K562 (cell line): ENCODE data around the gene DCUN1D3. TPM values are rescaled to one million over a fixed set of nuclear protein-coding genes. Genes with fewer than 3 reads are reported as not detected.
A peak's percentile ranks its signal among the peaks of the same experiment; 100 is the strongest.

Experiments
- ATAC-seq: fragments of 200-7000 bp; cut with Tn5 transposase; 3 replicates; pipeline ENCODE4 v1.9.1; 2020; ENCODE audit warnings: moderate library complexity
- BruUV-seq: library from RNA; stranded (reverse); fragments of 400-500 nt; replicated peaks from 2 replicates; lab custom pipeline; 2021; lab: Mats Ljungman, UMichigan
- CTCF ChIA-PET: fragments of 300-600 bp; formaldehyde crosslinking; extraction: SDS; loops from one replicate; lab custom pipeline; 2021; ENCODE audit warnings: low intra/inter-chr PET ratio; lab: Yijun Ruan, JAX
- POLR2A ChIA-PET: fragments of 300-600, 350-650 bp; sonication (Branson Sonifier 250); formaldehyde crosslinking; extraction: SDS; loops from one replicate; lab custom pipeline; 2021; ENCODE audit warnings: antibody characterized with exemption, inconsistent platforms; lab: Yijun Ruan, JAX
- DNase-seq, 4 experiments: peaks; one replicate each; pipeline versions ENCODE4 v3.0.0 to v3.0.0-alpha.2; 2011 to 2018; ENCODE audit warnings: low spot score in 3 of 4, mixed read lengths in 3 of 4; ENCODE audit errors: extremely low read depth in 1 of 4
- FAIRE-seq: peaks from 2 replicates; lab custom pipeline; 2011; peaks lifted over from hg19 to GRCh38; lab: Jason Lieb, UNC
- H2AFZ ChIP-seq: 2 replicates; pipeline ENCODE4 v1.6.0; 2011; ENCODE audit warnings: low read depth, low read length, control low read depth, inconsistent platforms
- H3K27ac ChIP-seq: fragments of 200-600 bp; 3 replicates; pipeline ENCODE4 v1.8.0; 2011; ENCODE audit warnings: low read depth, mild to moderate bottlenecking, control low read depth, inconsistent platforms, low read length, moderate library complexity, mixed read lengths; ENCODE audit errors: extremely low read depth
- H3K27me3 ChIP-seq, 2 experiments: fragments of 300-600 bp in 1 of 2; 2 replicates in 1 of 2; 3 replicates in 1 of 2; pipeline versions ENCODE4 v1.6.0 to v1.8.0; 2011; ENCODE audit warnings: inconsistent platforms in 2 of 2, low read length in 2 of 2, mild to moderate bottlenecking in 1 of 2, mixed read lengths in 1 of 2, moderate library complexity in 1 of 2; ENCODE audit not compliant: control insufficient read depth in 2 of 2, insufficient read depth in 2 of 2
- H3K36me3 ChIP-seq: fragments of 300-600 bp; 3 replicates; pipeline ENCODE4 v1.8.0; 2011; ENCODE audit warnings: mild to moderate bottlenecking, low read length, inconsistent platforms; ENCODE audit not compliant: control insufficient read depth, insufficient read depth
- H3K4me1 ChIP-seq, 2 experiments: fragments of 200-600 bp in 1 of 2; replicated peaks in 1 of 2; 2 replicates in 1 of 2; 3 replicates in 1 of 2; pipeline versions ENCODE4 v1.5.1 to v1.8.0; 2011; ENCODE audit warnings: inconsistent platforms in 2 of 2, low read length in 2 of 2, mild to moderate bottlenecking in 1 of 2, mixed read lengths in 1 of 2, moderate library complexity in 1 of 2; ENCODE audit not compliant: control insufficient read depth in 2 of 2, insufficient read depth in 2 of 2
- H3K4me2 ChIP-seq: 2 replicates; pipeline ENCODE4 v1.6.1; 2011; ENCODE audit warnings: low read length, control low read depth, inconsistent platforms, mixed read lengths; ENCODE audit not compliant: insufficient read depth
- H3K4me3 ChIP-seq: fragments of 200-600 bp; sonication (generic), shearing (Covaris generic); 2 replicates; pipeline ENCODE4 v1.5.1; 2016; ENCODE audit warnings: control low read depth, inconsistent platforms
- H3K79me2 ChIP-seq: fragments of 200-600 bp; 3 replicates; pipeline ENCODE4 v1.8.0; 2011; ENCODE audit warnings: low read length, inconsistent platforms; ENCODE audit not compliant: control insufficient read depth, insufficient read depth
- H3K9ac ChIP-seq, 2 experiments: 2 replicates each; pipeline versions ENCODE4 v1.6.0 to v1.6.1; 2011; ENCODE audit warnings: low read depth in 2 of 2, low read length in 2 of 2, control low read depth in 1 of 2, inconsistent platforms in 1 of 2, mild to moderate bottlenecking in 1 of 2, mixed read lengths in 1 of 2; ENCODE audit not compliant: insufficient read depth in 1 of 2
- H3K9me1 ChIP-seq: one replicate; pipeline ENCODE4 v1.6.0; 2011; ENCODE audit warnings: inconsistent platforms, mild to moderate bottlenecking, low read length, moderate library complexity; ENCODE audit not compliant: control insufficient read depth, insufficient read depth
- H3K9me3 ChIP-seq: replicated peaks from 2 replicates; pipeline ENCODE4 v1.5.1; 2011; ENCODE audit warnings: low read depth, low read length, inconsistent platforms; ENCODE audit not compliant: control insufficient read depth, insufficient read depth
- H4K20me1 ChIP-seq: replicated peaks from 2 replicates; pipeline ENCODE4 v1.6.1; 2011; ENCODE audit warnings: low read length, inconsistent platforms, mixed read lengths; ENCODE audit not compliant: control insufficient read depth, insufficient read depth
- BRD9 ChIP-seq: fragments of 450-650 bp; IDR thresholded peaks from 2 replicates; pipeline ENCODE4 v1.6.1; 2018; ENCODE audit warnings: low read depth; ENCODE audit not compliant: partially characterized antibody
- ETV5 ChIP-seq: sonication (generic); formaldehyde crosslinking; IDR thresholded peaks from 2 replicates; pipeline ENCODE4 v1.4.0; 2020; ENCODE audit warnings: low read depth, mild to moderate bottlenecking, missing genetic modification reagents
- GABPB1 ChIP-seq: sonication (generic); formaldehyde crosslinking; IDR thresholded peaks from 2 replicates; pipeline ENCODE4 v1.8.0; 2022; ENCODE audit warnings: mild to moderate bottlenecking, missing genetic modification reagents
- HMBOX1 ChIP-seq: sonication (generic); IDR thresholded peaks from 2 replicates; pipeline ENCODE4 v1.6.1; 2016
- HMG20B ChIP-seq: fragments of 250-450 bp; sonication (Bioruptor Pico); IDR thresholded peaks from 2 replicates; pipeline ENCODE4 v1.5.0; 2021; ENCODE audit warnings: mild to moderate bottlenecking
- HNRNPL ChIP-seq: fragments of 200-400 bp; formaldehyde crosslinking; IDR thresholded peaks from 2 replicates; pipeline ENCODE4 v1.6.1; 2017; ENCODE audit warnings: low read depth, mild to moderate bottlenecking, low read length
- HSF4 ChIP-seq: fragments of 250-450 bp; sonication (Bioruptor Pico); IDR thresholded peaks from 2 replicates; pipeline ENCODE4 v2.1.2; 2022; ENCODE audit warnings: mild to moderate bottlenecking, moderate library complexity, borderline replicate concordance
- MTA3 ChIP-seq: fragments of 450-650 bp; formaldehyde crosslinking; IDR thresholded peaks from 2 replicates; pipeline ENCODE4 v1.6.1; 2017; ENCODE audit warnings: mild to moderate bottlenecking, borderline replicate concordance
- RBM14 ChIP-seq: fragments of 200-400 bp; formaldehyde crosslinking; IDR thresholded peaks from 2 replicates; pipeline ENCODE4 v1.6.1; 2018; ENCODE audit warnings: low read depth, mild to moderate bottlenecking, low read length, moderate library complexity, borderline replicate concordance; ENCODE audit not compliant: insufficient read depth
- SAFB ChIP-seq: fragments of 200-400 bp; formaldehyde crosslinking; IDR thresholded peaks from 2 replicates; pipeline ENCODE4 v1.6.1; 2017; ENCODE audit warnings: low read depth, low read length, borderline replicate concordance
- THRB ChIP-seq: fragments of 450-650 bp; formaldehyde crosslinking; conservative IDR thresholded peaks from 2 replicates; pipeline ENCODE4 v1.4.0; 2022; ENCODE audit warnings: mild to moderate bottlenecking, missing genetic modification characterization
- ZNF311 ChIP-seq: fragments of 250-450 bp; sonication (Bioruptor Pico); IDR thresholded peaks from 2 replicates; pipeline ENCODE4 v1.4.0; 2020; ENCODE audit warnings: mild to moderate bottlenecking, moderate library complexity
- ZNF398 ChIP-seq: fragments of 250-450 bp; sonication (Bioruptor Pico); IDR thresholded peaks from 2 replicates; pipeline ENCODE4 v1.8.0; 2021; ENCODE audit warnings: moderate library complexity, mild to moderate bottlenecking, inconsistent platforms
- WGBS: fragments of 100-300 bp; shearing (Covaris generic); methylation state at CpG from one replicate; pipeline ENCODE4 v1.1.6; 2016; ENCODE audit warnings: low coverage, mixed read lengths; ENCODE audit not compliant: insufficient coverage; ENCODE audit errors: missing lambda C conversion rate; 5-methylcytosine and 5-hydroxymethylcytosine counted together
- in situ Hi-C: fragments of 300-500 bp; cut with MboI; formaldehyde crosslinking; loops from 4 replicates; pipeline ENCODE4 v1.15.0; 2018; ENCODE audit warnings: inconsistent platforms, mixed read lengths
- intact Hi-C: fragments of 100-400 bp; cut with micrococcal nuclease; formaldehyde crosslinking; loops from 2 replicates; pipeline ENCODE4 v1.14.2; 2022
- polyA plus RNA-seq, 8 experiments: library from polyadenylated mRNA; depleted of rRNA in 4 of 8; stranded (reverse) in 5 of 8; unstranded in 3 of 8; fragments of >200 nt; fragmentation: Nextera tagmentation in 2 of 8; fragmentation: Illumina TruSeq in 1 of 8; extraction: Ambion mirVana in 2 of 8; extraction: Trizol in 1 of 8; gene quantifications; 2 replicates each; pipeline versions ENCODE4 v1.2.1 to v1.2.3, GENCODE V29; 2011 to 2014; ENCODE audit warnings: inconsistent platforms in 1 of 8, missing spikeins in 1 of 8
- total RNA-seq, 7 experiments: library from RNA; depleted of rRNA in 6 of 7; stranded (reverse); fragments of >200 nt in 6 of 7; fragmentation: Illumina TruSeq in 2 of 7; extraction: Trizol in 2 of 7; gene quantifications; 2 replicates each; pipeline versions ENCODE4 v1.2.1 to v1.2.3, GENCODE V29; 2011 to 2021; ENCODE audit warnings: low replicate concordance in 1 of 7
- TF ChIP-seq, protein P1 (sequence below): fragments of 150-350 bp; conservative IDR thresholded peaks from 2 replicates; pipeline ENCODE4 v1.6.1; 2014; ENCODE audit warnings: low read length

Gene DCUN1D3
- total and polyA plus RNA-seq, 9 of the 15 experiments (the other 6 are each of a cell fraction or from before 2014, with no cell fraction given) = 1.0 to 4.7 (median 2.2) TPM

DNA sequence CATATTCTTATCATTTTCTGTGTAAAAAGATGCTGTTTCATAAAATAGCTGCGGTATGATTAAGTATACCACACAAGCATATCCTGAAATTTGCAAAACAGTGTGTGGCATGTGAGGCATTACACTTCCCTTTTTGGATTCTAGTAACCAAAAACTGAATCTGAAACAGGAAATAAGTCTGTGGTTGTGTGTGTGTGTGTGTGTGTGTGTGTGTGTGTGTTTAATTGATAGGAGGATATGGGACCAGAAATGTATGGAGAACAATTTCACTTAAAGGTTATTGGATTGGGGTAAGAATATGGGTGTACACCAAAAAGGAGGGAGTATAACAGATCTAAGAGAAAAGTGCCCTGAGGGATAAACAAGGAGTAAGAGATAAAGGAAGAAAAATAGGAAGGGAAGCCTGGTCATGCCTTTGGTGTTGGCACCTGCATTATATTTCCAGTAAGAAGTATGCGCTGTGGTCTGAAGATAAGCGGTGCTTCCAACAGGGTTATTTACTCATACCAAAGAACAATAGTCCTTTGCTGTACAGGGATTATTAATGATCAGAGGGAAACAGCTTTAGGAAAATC lies 4.4 kb upstream of the DCUN1D3 start:
- BruUV-seq = no TSS peak
- in situ Hi-C loops (no loop called here), intact Hi-C loops (loop anchor here (5.0 kb wide), 2 partner anchors 43 to 52 kb away; no protein-coding TSS in a partner anchor)
- ChIA-PET CTCF (no interaction called here), POLR2A (interaction anchor here (1.2 to 1.7 kb wide), 2 partner anchors 15 to 18 kb away, joined by 4 to 5 read pairs; no protein-coding TSS in a partner anchor)
- no peaks in the 10 kb centered on the region for H3K27me3 ChIP-seq
- H3K4me2 ChIP-seq = peak overlapping the region; percentile 29; the same call in 1 of the 2 replicates
- H3K4me3 ChIP-seq = no peak overlapping the region
- WGBS = 13% methylated on average over 3 of the region's 3 CpGs
- FAIRE-seq (peak; percentile 26), DNase-seq (no peak), ATAC-seq (no peak)
- H3K9me3 ChIP-seq = no peaks in the 10 kb centered on the region
- peak overlapping the region in 1 of 2 experiments; percentile 20; a peak in 2 of 4 replicates for H3K9ac ChIP-seq
- peaks cover 26% of the 10 kb centered on the region for H3K79me2 ChIP-seq
- no peak overlapping the region for H2AFZ ChIP-seq
- no peaks in the 10 kb centered on the region for H3K9me1 ChIP-seq
- H3K27ac ChIP-seq = peak overlapping the region; percentile 19; the same call in 1 of the 3 replicates
- H4K20me1 ChIP-seq = no peaks in the 10 kb centered on the region
- peaks cover 28 to 32% of the 10 kb centered on the region in 2 experiments for H3K4me1 ChIP-seq
- H3K36me3 ChIP-seq = peaks cover 3% of the 10 kb centered on the region; the same call in 1 of the 3 replicates
- no peak for TF ChIP-seq BRD9
- TF ChIP-seq ZNF311 (CRISPR knock-in tag) = no peak
- TF ChIP-seq HSF4 = no peak
- TF ChIP-seq, protein P1, sequence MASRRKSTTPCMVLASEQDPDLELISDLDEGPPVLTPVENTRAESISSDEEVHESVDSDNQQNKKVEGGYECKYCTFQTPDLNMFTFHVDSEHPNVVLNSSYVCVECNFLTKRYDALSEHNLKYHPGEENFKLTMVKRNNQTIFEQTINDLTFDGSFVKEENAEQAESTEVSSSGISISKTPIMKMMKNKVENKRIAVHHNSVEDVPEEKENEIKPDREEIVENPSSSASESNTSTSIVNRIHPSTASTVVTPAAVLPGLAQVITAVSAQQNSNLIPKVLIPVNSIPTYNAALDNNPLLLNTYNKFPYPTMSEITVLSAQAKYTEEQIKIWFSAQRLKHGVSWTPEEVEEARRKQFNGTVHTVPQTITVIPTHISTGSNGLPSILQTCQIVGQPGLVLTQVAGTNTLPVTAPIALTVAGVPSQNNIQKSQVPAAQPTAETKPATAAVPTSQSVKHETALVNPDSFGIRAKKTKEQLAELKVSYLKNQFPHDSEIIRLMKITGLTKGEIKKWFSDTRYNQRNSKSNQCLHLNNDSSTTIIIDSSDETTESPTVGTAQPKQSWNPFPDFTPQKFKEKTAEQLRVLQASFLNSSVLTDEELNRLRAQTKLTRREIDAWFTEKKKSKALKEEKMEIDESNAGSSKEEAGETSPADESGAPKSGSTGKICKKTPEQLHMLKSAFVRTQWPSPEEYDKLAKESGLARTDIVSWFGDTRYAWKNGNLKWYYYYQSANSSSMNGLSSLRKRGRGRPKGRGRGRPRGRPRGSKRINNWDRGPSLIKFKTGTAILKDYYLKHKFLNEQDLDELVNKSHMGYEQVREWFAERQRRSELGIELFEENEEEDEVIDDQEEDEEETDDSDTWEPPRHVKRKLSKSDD = no peak
- peak; percentile 27; the same call in 1 of the 2 replicates for TF ChIP-seq ETV5 (CRISPR knock-in tag)
- TF ChIP-seq THRB (CRISPR knock-in tag) = peak; percentile 82; the same call in 1 of the 2 replicates
- TF ChIP-seq ZNF398 (CRISPR knock-in tag) = no peak
- TF ChIP-seq HMG20B (CRISPR knock-in tag) = no peak
- TF ChIP-seq HNRNPL = no peak
- TF ChIP-seq SAFB = no peak
- TF ChIP-seq MTA3 = no peak
- TF ChIP-seq GABPB1 = no peak
- no peak for TF ChIP-seq RBM14
- TF ChIP-seq HMBOX1 = no peak
